GDM1 (cell line): ENCODE data around the gene CARD19.
"Not testable (repeated sequence)": the region's sequence is repeated elsewhere in the genome, so short reads cannot be mapped to it uniquely, and the experiment has no call there.

Experiments used
- DNase-seq: peaks from one replicate; lab custom pipeline; 2025; lab: John Stamatoyannopoulos, UW

The CARD19 gene

DNA sequence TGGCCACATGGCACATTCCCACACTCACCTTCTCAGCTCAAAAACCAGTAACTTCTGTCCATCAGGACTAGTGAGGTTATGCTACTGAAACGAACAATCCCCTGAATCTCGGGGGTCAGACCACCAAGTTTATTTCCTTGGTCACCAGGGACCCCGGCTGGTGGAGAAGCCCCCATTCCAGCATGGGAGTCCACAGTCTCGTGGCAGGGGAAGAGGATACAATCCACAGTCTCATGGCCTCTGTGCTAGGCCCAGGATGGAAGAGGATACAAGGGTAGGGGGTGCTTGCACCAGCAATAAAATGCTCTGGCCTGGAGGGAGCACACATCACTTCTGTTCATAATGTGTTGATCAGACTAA lies 7.4 kb upstream of the CARD19 start:
- DNase-seq, result no peak

- no peak for DNase-seq
These were observed 7.0 kb upstream of the CARD19 start for GRCh38 chr9:93089024-93089423.

GRCh38 chr9:93089481-93089991 lies 6.5 kb upstream of the CARD19 start:
- no peak for DNase-seq

GRCh38 chr9:93090091-93090655 lies 5.8 kb upstream of the CARD19 start:
- no peak for DNase-seq

DNA sequence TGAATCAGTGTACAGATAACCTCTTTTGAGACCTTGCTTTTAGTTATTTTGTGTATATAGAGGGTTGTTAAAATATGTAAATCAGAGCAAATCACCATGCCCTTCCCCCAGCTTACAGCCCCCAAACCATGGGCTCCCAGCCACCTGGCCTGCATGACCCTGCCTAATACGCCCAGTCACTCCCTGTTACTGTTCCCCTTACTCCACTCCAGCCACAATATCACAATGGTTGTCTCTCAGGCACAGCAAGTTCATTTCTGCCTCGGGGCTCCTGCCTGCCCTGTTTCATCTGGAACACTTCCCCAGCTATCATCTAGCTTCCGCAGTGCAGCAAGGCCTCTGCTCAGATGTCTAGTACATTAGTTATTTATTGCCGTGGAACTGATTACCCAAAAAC lies 5.0 kb upstream of the CARD19 start:
- DNase-seq, result no peak

DNA sequence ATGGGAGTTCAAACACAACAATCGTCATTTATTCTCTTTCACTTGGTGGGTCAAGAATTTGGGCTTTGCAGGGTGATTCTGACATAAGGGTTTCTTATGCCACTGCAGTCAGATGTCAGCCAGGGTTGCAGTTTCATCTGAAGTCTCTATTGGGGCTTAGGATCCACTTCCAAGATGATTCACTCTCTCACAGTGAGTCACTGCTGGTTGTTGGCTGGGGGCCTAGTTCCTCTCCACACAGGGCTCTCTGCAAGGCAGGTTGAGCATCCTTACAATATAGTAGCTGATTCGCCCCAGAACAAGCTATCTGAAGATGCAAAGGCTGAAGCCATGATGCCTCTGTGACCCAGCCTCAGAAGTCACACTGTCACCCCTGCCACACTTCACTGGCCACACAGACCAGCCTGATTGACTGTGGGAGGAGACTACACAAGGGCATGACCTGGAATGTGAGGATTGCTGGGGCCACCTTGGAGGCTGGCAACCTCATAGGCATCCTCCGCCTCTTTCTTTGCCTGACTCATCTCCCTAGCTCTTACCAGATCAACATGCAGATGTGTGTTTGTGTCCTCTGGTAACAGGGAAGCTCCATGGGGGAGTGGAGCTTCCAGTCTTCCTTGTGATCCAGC lies 4.5 kb upstream of the CARD19 start:
- no peak for DNase-seq

DNA sequence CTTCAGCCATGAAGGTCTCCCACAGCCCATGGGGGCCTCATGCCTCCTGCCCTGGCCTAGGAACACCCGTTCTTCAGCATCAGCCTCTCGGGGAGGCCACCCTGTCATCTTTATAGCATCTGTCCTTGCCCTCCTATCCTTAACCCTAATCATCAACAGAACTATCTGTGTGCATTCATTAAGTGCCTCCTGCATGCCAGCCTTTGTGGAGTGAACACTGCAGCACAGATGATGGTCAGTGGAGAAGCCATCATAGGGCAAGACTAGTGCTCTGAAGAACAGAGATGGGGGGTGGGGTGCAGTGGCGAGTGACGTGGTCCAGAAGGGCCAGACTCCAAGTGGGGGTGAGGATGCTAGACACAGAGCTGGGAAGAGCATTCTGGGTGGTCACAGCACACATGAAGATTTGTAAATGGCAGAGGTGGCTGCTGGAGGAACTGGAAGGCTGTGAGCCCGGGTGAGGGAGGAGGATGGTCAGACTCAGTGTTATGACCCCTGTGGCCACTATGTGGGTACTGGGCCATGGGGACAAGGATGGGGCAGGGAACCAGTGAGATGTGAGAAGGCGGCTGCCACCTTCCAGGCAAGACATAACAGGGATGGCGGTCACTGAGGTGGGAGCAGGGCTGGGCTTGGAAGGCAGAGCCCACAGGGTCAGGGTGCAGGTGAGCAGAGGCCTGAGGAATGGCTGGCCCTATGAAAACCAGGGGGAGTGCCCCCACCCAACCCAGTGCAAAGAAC lies 3.6 kb upstream of the CARD19 start:
- no peak for DNase-seq

DNA sequence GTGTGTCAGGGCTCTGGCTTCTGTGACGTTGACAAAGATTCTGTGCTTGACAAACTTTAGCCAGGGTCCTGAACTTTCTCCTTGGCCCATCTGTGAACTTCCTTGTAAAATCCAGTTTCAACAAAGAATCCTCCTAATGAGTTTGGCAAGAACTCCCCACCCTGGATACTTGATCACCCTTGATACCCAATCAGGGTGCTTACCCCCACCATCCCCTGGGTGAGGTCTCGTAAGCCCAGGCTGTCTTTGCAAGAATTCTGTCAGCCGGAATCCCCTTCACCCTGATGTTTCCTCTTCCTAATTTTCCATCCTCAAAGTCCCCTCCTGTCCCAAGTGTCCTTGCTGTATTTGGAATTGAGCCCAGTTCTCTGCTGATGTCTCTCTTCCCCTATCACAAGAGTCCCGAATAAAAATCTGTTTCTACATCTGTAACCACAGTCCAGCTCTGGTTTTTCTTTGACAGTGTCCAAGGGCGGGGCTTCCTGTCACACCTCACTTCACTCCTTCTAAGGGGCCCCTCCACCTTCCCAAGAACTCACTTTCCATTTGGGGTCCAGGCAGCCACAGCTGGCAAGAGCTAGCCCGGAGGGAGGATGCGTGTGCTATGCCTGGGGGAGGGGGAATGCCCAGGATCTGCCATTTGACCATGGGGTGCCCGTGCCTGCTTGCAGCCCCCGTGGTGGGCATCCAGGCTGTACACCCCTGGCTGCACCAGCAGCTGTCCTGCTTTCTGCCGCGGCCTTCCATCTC lies 2.7 kb upstream of the CARD19 start:
- DNase-seq, result no peak

- no peak for DNase-seq
These were observed 1.9 kb upstream of the CARD19 start for GRCh38 chr9:93093877-93094657.

DNA sequence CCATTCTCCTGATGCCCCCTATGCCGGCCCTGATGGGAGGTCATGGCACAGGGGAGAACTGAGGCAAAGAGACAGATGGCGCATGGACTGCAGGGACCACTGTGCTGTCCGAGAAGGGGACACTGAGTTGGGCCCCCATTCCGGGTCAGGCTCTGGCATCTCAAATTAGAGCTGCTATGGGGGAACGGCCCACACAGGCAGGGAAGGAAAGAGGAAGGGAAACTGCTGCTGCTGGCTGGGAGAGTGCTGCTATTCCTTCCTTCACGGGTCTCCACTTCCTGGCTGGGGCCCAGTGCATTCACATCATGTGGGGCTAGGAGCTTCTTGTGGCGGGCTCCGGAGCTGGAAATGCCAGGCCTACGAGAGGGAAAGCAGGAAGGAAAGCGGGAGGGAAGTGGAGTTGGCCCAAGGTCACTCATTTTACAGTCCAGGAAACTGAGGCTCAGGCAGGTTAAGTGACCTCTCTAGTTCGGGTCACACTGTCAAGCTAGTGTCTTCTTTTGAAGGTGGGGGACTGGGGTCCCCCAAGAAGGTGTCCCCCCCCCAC lies 1.3 kb upstream of the CARD19 start:
- peak; percentile 56 for DNase-seq

DNA sequence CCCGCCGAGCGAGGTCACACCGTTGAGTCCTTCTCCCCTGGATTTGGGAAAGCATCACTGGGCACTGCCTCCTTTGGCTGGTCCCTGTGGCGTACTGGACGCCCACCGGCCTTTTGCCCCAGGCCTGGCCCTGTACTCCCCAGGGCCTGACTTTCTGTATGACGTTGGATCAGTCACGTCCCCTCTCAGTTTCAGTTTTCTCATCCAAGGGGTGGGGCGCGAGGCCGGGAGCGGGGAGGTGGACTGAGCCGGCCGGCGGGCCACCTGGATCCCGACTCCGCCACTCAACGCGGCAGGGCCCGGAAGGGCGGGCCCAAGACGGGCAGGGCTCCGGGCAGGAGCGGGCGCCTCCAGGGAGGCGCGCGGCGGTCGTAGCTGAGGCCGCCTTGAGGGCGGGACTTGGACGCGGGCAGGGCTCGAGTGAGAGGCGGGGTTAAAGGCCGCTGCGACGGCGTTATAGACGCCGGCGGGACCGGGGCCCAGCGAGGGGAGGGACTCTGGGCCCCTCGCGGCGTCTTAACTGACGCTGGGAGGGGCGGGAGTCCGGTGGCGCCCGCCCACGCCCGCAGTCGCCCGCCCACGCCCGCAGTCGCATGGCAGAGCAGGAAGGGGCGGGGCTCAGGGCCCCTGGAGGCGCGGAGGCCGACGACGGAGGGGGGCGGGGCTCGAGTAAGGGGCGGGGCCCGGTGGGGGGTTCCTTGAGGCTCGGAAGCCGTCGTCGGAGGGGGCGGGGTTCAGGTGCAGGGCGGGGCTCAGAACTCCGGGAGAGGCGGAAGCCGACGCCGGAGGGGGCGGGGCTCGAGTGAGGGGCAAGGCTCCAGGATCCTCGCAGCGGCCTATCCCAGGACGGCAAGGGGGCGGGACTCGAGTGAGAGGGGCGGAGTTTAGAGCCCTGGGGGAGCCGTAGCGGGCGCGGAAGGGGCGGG lies 549 bp upstream of the CARD19 start:
- DNase-seq, result peak; percentile 100

DNA sequence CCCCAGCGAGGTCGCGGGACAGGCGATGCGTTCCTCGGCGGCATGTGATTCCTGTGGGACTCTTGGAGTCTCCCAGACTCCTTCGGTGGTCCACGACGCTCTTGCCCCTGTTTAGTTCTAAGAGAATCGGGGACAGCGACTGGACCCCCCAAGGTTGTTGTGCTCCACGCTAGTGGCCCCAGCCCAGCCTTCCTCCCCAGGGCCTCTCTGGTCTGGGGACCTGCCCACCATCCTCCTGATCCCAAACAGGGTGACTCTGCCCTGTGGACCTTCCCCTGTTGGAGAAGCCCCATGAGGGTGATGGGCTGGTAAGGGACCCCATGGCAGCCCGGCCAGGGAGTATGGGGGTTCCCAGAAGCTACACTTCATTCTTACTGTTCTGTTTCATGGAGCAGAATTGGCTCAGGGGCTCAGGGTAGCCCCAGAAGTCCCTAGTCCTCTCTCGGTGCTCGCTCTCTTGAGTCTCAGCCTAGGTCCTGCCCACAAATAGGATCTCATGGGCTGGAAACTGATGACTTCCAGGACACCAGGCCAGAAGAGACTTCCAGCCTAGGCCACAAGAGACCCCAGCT lies 880 bp downstream of the CARD19 start:
- no peak for DNase-seq

- DNase-seq, result no peak
These were observed 1.6 kb downstream of the CARD19 start for GRCh38 chr9:93097511-93098201.

- peak; percentile 96 for DNase-seq
These were observed 2.4 kb downstream of the CARD19 start for GRCh38 chr9:93098236-93098946.

- DNase-seq, result no peak
These were observed 3.7 kb downstream of the CARD19 start for GRCh38 chr9:93099551-93100275.

DNA sequence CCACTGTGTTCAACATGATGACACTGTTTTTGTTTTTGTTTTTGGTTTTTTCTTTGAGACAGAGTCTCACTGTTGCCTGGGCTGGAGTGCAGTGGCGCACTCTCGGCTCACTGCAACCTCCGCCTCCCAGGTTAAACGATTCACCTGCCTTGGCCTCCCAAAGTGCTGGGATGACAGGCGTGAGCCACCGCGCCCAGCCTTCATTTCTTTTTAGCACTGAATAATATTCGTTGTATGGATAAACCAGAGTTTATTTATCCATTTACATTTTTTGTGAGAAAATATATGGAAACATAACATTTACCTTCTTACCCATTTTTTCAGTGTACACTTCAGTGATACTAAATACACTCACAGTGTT lies 4.2 kb downstream of the CARD19 start:
- no peak for DNase-seq

GRCh38 chr9:93101086-93101485 lies 5.1 kb downstream of the CARD19 start:
- DNase-seq, result not testable (repeated sequence)

- no peak for DNase-seq
These were observed 9.6 kb downstream of the CARD19 start for GRCh38 chr9:93105620-93106019.
